Subcutaneous adipose tissue (tissue), 4 donors: ENCODE measurements around the gene DPEP1. TPM values are rescaled to one million over a fixed set of nuclear protein-coding genes. Genes with fewer than 3 reads are reported as not detected.

Experiments
- CTCF ChIP-seq: fragments of 450-650 bp; IDR thresholded peaks from one replicate; pipeline ENCODE4 v1.5.1; 2016; ENCODE audit warnings: low read depth, mild to moderate bottlenecking, control low read depth, antibody characterized with exemption, moderate library complexity
- total RNA-seq, 4 donors: library from RNA; depleted of rRNA; stranded (reverse); fragments of >200 nt; gene quantifications; one replicate each; pipeline ENCODE4 v1.1.0, GENCODE V29; 2016

DPEP1 gene
- total RNA-seq, 4 donors from 2014 or later = 2.3 TPM; not detected in 3

DNA sequence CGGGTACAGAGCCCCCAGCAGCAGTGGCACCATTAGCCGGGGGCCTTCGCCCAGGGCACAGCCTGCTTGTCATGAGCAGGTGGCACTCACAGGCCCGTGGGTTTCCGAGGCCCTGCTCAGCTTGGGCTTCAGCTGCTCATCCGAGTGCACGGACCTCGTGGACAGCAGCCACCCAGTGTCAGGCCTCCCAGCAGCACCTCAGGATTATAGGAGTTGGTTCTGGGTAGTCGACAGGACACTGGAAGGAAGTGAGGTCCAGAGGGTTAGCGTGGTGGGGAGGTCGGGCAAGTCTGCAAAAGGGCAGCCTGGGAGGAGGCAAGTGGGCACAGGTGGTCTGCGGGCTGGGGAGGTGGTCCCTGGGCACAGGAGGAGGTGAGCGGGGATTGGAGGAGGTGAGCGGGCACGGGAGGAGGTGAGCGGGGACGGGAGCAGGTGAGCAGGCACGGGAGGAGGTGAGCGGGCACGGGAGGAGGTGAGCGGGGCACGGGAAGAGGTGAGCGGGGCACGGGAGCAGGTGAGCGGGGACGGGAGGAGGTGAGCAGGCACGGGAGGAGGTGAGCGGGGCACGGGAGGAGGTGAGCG, 43.0 kb upstream of the DPEP1 start:
- no peak for TF ChIP-seq CTCF

DNA sequence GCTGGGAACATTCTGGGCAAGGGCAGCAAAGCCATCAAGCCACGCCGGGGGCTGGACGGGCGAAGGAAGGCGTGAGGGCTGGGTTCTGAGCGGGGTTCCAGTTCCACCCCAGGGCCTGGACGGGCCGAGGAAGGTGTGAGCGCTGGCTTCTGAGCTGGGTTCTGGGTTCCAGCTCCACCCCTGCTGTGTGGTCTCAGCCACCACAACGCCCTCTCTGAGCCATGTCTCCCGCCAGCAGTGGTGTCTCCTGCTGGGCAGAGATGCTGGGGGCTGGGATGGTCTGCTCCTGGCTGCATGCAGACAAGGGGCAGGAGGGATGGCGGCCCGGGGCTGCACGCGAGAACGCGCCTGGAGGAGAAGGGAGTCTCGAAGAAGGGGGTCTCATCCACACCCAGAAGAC, 41.8 kb upstream of the DPEP1 start:
- no peak for TF ChIP-seq CTCF

DNA sequence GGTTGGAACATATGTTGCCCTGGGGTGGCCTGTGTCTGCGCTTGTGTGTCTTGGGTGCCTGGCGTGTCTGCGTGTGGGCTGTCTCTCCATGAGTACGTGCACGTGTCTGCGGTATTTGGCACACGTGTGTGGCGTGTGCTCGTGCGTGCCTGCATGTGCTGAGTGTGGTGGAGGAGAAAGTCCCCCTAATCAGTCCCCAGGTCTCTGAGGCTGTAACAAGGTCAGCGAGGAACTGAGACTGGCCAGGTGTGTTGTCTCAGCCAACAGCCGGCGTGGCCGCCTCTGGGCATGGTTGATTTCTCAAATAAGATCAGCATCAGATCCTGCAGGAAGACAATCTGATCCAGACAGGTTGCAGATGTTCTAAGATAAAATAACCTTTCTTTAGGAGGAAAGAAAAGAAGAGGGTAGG, 41.4 kb upstream of the DPEP1 start:
- no peak for TF ChIP-seq CTCF

DNA sequence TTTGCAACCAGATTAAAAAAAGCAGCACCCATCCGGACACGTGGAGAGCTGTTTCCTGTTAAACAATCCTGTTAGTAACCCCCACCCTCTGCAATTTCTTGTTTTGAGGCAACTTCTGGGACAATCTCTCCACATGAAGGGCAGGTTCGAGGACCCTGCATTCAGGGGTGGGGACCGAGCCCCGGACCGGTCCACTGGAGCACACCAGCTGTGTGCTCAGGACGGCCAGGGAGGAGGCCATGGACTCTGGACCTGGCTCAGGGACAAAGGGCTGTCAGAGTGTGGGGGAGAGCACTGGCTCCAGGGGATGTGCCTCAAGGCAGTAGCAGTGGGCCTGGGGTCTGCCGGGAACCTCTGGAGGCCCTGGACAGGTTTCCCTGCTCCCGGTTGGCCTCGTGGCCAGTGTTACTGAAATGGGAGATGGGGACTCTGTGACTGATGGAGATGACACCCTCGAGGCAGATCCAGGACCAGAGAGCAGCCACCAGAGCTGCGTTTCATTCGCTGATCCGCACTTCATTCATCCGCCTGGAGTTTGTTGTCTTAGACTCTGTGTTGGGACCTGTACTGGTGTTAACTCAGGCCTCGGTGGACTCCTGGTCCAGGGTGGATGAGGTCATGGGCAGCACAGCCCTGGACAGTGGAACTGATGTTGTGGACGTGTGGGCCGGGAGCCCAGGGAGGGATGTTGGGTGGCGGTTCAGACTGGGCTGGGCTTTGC, 40.8 kb upstream of the DPEP1 start:
- TF ChIP-seq CTCF = no peak

DNA sequence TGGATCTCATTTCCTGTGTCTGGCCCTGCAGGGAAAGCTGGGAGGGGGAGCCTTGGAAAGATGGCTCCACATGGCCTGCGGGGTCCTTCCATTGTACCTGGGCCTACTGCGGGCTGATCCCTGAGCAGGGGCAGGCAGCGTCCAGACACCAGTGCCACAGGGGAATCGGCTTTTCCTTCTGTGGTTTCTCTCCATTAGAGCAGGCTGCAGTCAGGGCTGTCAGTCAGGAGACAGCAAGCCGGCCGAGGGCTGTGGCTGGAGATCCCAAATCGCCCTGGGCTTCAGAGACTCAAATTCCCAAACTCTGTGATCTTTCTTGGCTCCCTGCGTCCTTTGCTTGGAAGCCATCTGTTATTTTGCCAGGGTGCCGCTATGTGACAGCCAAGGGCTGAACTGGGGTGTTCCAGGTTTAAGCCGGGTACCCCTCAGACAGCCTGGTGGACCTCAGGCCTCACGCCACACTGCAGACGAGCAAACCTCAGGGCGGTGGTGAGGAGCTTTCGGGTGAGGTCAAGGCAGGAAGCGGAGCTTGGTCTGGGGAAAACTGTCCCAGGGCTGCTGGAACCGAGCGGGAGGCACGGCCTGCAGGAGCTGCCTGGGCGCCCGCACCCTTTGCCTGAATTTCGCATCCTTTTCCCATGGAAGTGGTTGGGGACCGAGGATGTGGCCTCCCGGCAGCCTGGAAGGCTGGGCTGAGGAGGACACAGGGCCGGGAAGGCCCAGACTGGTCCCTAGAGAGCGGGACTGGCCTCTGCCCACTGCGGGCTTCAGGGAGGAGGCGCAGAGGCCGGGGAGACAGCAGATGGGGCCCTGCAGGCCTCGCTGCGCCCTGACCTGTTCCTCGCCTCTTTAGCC, 39.4 kb upstream of the DPEP1 start:
- TF ChIP-seq CTCF = no peak

DNA sequence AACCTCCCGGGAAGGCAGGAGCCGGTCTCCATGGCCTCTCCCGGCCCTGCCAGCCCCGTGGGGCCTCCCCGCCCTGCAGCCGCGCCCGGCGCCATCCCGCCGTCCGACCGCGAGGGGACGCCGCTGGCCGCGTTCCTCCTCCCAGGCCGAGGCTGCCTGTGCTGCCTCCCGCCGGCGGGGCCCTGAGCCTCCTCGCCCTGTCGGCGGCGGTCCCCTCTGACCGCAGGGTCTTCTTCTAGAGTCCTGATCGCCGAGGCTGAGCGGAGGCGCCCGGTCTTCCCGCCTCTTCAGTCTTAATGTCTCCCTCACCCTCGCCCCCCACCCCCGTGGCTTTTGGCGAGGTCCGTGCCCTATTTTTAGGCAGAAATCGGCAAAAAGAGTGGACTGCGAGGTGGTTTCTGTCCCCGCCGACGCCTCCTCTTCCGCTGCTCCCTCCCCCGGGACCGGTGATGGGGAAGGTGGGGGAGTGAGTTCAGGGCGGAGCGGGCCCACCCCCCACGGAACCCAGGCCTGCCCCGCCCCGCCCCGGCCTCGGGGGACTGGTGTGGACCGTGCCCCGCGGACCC, 38.7 kb upstream of the DPEP1 start:
- TF ChIP-seq CTCF = no peak
